ENCODE measurements around the gene SMG5.

GRCh38 chr1:156226116-156226538, 56.5 kb downstream of the SMG5 start:
- TF ChIP-seq POLR2AphosphoS5 (IDR thresholded peaks at IDR 0.05; ENCODE audit: low read depth, low read length) = no peak
- TF ChIP-seq, protein P1, sequence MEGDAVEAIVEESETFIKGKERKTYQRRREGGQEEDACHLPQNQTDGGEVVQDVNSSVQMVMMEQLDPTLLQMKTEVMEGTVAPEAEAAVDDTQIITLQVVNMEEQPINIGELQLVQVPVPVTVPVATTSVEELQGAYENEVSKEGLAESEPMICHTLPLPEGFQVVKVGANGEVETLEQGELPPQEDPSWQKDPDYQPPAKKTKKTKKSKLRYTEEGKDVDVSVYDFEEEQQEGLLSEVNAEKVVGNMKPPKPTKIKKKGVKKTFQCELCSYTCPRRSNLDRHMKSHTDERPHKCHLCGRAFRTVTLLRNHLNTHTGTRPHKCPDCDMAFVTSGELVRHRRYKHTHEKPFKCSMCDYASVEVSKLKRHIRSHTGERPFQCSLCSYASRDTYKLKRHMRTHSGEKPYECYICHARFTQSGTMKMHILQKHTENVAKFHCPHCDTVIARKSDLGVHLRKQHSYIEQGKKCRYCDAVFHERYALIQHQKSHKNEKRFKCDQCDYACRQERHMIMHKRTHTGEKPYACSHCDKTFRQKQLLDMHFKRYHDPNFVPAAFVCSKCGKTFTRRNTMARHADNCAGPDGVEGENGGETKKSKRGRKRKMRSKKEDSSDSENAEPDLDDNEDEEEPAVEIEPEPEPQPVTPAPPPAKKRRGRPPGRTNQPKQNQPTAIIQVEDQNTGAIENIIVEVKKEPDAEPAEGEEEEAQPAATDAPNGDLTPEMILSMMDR (IDR thresholded peaks at IDR 0.05) = no peak
- no peak for TF ChIP-seq GATA2 (CRISPR knock-in tag; IDR thresholded peaks at IDR 0.05)
- no peak for TF ChIP-seq USF2 (IDR thresholded peaks at IDR 0.05; ENCODE audit: borderline replicate concordance, low read depth, low read length)
- TF ChIP-seq TAF1 (IDR thresholded peaks at IDR 0.05; ENCODE audit: borderline replicate concordance, low read depth, low read length) = no peak
- TF ChIP-seq EP300 (IDR thresholded peaks at IDR 0.05; ENCODE audit: borderline replicate concordance in 1 of 2, low read depth in 1 of 2, low read length in 1 of 2) = no peak
- no peak for TF ChIP-seq EZH2phosphoT487 (IDR thresholded peaks at IDR 0.05; ENCODE audit: borderline replicate concordance, low read depth)
- TF ChIP-seq, protein P2, sequence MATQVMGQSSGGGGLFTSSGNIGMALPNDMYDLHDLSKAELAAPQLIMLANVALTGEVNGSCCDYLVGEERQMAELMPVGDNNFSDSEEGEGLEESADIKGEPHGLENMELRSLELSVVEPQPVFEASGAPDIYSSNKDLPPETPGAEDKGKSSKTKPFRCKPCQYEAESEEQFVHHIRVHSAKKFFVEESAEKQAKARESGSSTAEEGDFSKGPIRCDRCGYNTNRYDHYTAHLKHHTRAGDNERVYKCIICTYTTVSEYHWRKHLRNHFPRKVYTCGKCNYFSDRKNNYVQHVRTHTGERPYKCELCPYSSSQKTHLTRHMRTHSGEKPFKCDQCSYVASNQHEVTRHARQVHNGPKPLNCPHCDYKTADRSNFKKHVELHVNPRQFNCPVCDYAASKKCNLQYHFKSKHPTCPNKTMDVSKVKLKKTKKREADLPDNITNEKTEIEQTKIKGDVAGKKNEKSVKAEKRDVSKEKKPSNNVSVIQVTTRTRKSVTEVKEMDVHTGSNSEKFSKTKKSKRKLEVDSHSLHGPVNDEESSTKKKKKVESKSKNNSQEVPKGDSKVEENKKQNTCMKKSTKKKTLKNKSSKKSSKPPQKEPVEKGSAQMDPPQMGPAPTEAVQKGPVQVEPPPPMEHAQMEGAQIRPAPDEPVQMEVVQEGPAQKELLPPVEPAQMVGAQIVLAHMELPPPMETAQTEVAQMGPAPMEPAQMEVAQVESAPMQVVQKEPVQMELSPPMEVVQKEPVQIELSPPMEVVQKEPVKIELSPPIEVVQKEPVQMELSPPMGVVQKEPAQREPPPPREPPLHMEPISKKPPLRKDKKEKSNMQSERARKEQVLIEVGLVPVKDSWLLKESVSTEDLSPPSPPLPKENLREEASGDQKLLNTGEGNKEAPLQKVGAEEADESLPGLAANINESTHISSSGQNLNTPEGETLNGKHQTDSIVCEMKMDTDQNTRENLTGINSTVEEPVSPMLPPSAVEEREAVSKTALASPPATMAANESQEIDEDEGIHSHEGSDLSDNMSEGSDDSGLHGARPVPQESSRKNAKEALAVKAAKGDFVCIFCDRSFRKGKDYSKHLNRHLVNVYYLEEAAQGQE (IDR thresholded peaks at IDR 0.05; ENCODE audit: low read depth, low read length) = no peak
- TF ChIP-seq ELF1 (IDR thresholded peaks at IDR 0.05) = no peak
- TF ChIP-seq, protein P3, sequence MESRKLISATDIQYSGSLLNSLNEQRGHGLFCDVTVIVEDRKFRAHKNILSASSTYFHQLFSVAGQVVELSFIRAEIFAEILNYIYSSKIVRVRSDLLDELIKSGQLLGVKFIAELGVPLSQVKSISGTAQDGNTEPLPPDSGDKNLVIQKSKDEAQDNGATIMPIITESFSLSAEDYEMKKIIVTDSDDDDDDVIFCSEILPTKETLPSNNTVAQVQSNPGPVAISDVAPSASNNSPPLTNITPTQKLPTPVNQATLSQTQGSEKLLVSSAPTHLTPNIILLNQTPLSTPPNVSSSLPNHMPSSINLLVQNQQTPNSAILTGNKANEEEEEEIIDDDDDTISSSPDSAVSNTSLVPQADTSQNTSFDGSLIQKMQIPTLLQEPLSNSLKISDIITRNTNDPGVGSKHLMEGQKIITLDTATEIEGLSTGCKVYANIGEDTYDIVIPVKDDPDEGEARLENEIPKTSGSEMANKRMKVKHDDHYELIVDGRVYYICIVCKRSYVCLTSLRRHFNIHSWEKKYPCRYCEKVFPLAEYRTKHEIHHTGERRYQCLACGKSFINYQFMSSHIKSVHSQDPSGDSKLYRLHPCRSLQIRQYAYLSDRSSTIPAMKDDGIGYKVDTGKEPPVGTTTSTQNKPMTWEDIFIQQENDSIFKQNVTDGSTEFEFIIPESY (IDR thresholded peaks at IDR 0.05; ENCODE audit: borderline replicate concordance, low read depth) = no peak
- TF ChIP-seq FOXM1 (IDR thresholded peaks at IDR 0.05; ENCODE audit: low read depth) = no peak

Data from SK-N-SH (cell line).